Measurements from ENCODE around the gene SLC9C2.

DNA sequence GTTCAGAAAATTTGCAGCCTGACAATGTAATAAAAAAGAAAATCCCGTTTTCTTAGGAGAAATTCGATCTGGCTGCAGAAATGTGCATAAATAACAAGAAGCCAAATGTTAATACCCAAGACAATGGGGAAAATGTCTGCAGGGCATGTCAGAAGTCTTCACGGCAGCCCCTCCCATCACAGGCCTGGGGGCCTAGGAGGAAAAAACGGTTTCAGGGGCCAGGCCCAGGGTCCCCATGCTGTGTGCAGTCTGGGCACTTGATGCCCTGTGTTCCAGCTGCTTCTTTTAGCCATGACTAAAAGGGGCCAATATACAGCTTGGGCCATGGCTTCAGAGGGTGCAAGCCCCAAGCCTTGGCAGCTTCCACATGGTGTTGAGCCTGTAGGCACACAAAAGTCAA lies 132.3 kb downstream of the SLC9C2 start:
- TF ChIP-seq, protein P1, sequence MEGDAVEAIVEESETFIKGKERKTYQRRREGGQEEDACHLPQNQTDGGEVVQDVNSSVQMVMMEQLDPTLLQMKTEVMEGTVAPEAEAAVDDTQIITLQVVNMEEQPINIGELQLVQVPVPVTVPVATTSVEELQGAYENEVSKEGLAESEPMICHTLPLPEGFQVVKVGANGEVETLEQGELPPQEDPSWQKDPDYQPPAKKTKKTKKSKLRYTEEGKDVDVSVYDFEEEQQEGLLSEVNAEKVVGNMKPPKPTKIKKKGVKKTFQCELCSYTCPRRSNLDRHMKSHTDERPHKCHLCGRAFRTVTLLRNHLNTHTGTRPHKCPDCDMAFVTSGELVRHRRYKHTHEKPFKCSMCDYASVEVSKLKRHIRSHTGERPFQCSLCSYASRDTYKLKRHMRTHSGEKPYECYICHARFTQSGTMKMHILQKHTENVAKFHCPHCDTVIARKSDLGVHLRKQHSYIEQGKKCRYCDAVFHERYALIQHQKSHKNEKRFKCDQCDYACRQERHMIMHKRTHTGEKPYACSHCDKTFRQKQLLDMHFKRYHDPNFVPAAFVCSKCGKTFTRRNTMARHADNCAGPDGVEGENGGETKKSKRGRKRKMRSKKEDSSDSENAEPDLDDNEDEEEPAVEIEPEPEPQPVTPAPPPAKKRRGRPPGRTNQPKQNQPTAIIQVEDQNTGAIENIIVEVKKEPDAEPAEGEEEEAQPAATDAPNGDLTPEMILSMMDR (IDR thresholded peaks at IDR 0.05 in 4 of 5, conservative IDR thresholded peaks at IDR 0.05 in 1 of 5), result no peak
- no peak for TF ChIP-seq POLR2A (IDR thresholded peaks at IDR 0.05)
